NCI-H526 treated with DMSO at 0.1 percent for 48 hours (cell line): Measurements from ENCODE around the gene ANO10.

Experiments used
- DNase-seq: peaks from one replicate; lab custom pipeline; 2025; lab: John Stamatoyannopoulos, UW

The ANO10 gene

DNA sequence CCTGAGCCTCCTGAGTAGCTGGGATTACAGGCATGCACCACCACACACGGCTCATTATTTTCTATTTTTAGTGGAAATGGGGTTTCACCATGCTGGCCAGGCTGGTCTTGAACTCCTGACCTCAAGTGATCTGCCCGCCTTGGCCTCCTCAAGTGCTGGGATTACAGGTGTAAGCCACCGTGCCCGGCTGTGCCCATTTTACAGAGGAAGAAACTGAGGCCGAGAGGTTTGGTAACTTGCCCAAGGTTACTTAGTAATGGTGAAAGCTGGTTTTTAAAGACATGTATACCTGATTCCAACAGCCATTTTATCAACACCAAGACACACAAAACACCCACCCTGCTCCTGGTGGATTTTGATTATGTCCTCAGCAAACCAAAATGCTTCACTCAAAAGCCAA is 206.7 kb downstream of the ANO10 start:
- DNase-seq: no peak

- no peak for DNase-seq
Observed at GRCh38 chr3:43413676-43414368, 208.0 kb downstream of the ANO10 start.

- no peak for DNase-seq
Observed at GRCh38 chr3:43411429-43411828, 210.4 kb downstream of the ANO10 start.

DNA sequence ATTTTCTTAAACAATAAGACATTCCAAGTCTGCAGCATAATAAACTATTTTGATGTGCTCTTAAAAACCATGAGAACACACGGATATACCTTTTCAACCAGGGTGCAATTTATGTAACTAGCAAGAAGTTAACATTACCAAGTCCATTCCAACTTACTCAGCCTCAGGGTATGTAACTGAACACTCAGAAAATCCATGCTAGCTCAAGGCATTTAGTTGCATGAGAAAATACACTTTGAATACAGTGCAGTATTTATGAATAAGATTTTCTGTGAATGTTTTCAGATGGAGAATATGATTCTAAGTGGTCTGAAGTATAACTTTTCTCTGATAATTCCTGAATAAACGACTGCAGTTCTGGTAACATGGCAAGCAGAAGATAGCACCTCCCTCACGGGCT is 211.2 kb downstream of the ANO10 start:
- DNase-seq: no peak

DNA sequence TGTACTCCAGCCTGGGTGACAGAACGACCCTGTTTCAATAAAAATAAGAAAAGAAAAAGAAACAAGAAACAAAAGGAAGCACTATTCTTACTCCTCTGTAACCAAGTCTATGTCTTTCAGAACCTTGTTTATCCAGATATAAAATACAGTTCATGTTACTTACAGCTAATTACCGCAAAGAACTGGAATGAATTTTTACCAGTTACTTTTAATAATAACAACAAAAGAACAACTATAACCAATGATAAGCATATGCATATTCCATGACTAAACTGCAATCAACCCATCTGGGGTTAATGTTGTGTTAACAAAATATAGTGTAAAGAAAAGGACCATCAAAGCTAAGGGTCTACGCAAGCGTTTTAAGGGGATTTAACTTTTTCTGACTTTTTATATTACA is 212.3 kb downstream of the ANO10 start:
- no peak for DNase-seq

- no peak for DNase-seq
Observed at GRCh38 chr3:43406643-43407023, 215.2 kb downstream of the ANO10 start.

- DNase-seq: no peak
Observed at GRCh38 chr3:43405888-43406642, 215.7 kb downstream of the ANO10 start.

DNA sequence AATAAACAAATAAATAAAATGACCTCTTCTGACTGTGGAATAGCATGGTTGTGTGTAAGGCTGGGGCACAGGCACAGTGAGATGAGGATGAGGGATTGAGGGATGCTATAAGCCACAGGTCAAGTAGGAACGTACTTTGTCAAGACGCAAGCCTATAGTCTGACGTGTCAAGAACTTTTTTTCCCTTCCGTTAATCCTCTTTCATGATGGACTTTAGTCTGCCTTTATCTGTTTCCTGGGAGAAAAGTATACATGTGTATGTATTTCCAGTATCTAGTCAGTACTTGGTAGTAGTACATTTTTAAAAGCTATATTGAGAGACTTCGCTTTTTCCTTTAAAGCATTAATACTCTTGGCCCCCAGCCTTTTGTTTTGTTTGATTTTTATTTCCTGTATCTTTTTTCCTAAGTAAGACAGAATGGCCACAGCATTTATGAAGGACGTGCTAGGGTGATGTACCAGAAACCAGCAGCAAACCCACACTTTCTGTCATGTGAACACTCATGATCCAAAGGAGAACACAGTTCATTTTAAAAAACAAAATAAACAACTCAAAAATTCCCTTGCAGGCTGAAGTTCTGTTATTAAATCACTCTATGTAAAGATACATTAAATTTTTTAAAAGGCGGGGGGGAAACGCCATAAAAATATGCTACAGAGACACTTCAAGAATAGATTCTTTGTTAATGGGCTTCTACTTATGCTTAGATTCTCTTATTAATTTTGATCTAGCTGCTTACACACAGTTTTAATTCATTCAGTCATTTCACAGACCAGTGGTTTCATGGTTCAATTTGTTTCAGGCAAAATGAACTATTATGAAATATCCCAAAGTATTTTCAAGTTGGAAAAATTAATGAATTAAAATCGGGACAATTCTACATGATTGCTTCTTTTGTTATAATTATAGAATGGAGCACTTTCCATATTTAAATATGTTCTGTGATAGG is 220.8 kb downstream of the ANO10 start:
- DNase-seq: no peak

- no peak for DNase-seq
Observed at GRCh38 chr3:43400167-43400566, 221.6 kb downstream of the ANO10 start.

GRCh38 chr3:43399034-43399433 is 222.8 kb downstream of the ANO10 start:
- DNase-seq: no peak

GRCh38 chr3:43394041-43394554 is 227.7 kb downstream of the ANO10 start:
- no peak for DNase-seq

DNA sequence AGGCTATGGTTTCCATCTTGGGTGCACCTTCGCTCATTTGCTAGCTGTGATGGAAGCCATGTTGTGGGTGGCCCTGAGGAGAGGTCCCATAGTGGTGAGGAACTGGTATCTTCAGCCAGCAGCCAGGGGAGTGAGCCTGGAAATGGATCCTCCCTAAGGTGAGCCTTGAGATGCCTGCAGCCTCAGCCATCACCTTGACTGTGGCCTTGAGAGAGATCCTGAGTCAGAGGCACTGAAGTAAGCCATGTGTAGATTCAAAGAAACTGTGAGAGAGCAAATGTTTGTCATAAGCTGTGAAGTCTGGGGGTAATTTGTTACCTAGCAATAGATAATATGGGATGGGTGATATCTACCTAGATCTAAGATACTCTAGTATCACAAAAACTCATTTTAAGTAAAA is 230.2 kb downstream of the ANO10 start:
- DNase-seq: no peak

- no peak for DNase-seq
Observed at GRCh38 chr3:43390255-43390588, 231.6 kb downstream of the ANO10 start.

GRCh38 chr3:43389388-43390254 is 232.2 kb downstream of the ANO10 start:
- no peak for DNase-seq

DNA sequence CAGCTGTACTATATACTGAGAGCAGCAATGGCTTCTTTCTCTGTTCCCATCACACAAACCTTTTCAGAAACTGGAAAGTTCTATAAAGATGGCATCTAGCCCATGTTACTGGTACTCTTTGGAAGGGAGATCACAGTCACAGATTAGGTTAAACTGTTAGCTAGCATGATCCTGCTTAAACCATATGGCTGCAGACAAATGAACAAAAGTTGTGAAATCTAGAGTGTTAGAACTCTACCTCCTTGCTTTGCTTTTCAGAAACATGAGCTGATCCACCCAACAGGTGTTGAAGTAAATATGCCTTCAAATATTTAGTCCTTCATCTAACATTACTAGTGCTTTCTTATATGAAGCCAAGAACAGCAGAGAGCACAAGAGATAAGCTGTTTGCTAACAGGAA is 232.9 kb downstream of the ANO10 start:
- DNase-seq: no peak

DNA sequence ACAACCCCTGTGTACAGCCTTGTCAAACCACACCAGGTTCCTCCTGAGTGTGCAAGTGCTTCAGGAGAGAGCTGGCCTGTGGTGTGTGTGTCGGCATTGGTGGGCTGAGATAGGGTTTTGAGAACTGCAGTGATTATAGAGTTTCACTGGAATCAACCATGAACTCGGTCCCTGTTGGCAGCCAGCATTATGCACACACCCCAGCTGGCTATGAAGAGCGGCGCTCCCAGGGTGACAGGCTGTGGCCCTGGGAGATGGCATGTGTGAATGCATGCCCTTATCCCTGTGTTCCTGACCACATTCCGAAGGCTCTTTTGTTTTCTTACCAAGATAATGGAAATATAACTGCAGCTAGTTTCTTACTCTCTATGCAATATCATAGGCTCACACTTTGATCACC is 233.6 kb downstream of the ANO10 start:
- DNase-seq: no peak

GRCh38 chr3:43379343-43379742 is 242.5 kb downstream of the ANO10 start:
- no peak for DNase-seq

DNA sequence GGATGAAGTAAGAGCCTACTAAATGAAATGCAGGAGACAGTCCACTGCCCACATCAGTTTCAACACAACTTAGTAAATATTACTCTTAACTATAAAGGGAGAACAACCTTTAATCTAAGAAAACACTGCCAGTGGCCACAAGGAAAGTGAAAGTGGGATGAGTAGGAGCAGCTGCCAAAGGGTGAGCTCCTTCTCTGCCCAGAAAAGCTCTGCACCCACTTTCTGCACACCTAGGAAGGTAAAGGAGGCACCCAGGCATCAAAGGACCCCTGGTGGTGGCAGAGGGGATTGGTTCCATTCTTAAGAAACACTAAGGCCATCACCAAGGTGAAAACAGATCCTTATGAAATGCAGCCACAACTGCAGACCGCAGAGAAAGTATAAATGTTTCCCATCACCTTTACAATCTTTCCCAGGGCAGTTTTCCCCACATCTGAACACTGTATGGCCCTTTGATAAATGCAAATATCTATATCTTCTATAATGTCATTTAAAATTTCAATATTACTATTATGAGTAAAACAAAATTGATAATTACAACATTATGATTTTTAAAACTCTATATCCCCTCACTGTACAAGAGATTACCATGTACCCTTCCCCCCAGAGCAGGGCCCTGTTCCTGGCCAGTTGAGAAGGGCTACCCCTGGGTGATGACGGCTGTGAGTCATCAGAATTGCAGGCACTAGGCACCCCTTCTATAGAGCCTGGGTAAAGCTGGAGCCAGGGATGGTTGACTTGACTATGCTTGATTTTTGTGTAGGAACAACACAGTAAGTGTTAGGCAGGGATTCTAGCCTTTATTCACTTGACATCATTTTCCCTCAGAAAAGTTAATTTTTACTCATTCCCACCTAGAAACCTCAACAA is 243.5 kb downstream of the ANO10 start:
- peak; percentile 15 for DNase-seq

GRCh38 chr3:43373560-43373928 is 248.3 kb downstream of the ANO10 start:
- no peak for DNase-seq

DNA sequence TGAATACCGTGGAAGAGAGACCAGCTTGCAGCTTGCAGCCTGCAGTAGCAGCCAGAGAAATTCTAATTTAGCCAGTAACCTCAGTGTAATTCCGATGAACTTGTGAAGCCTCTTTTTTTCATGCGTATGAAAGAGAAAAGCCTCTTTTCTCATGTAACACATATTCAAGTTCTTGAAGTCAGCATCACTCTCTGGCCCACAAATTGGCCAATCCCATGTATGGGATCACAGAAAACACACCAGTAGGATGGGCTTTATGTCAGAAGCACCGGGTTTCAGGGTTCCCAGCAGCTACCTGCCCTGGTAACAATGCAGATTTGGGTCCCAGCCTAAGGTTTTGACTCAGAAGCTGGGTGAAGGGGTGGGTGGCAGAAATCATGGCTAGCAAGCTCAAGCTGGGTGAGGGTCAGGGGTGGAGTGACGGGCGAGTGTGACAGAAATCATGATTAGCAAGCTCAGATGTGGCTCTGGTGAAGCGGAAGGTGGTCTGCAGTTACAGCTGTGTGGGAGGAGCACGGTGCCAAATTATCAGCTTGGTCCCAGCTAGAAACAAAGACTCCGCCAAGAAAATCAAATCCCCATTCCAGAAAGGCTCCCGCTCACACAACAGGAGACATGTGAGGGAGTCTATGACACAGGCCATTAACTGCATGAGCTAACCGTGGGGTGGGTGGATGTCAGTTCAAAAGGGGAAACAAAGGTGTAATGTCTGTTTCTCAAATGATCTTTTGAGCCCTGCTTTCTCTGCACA is 248.8 kb downstream of the ANO10 start:
- DNase-seq: no peak
